ENCODE measurements around the gene SLC6A5.

The SLC6A5 gene

DNA sequence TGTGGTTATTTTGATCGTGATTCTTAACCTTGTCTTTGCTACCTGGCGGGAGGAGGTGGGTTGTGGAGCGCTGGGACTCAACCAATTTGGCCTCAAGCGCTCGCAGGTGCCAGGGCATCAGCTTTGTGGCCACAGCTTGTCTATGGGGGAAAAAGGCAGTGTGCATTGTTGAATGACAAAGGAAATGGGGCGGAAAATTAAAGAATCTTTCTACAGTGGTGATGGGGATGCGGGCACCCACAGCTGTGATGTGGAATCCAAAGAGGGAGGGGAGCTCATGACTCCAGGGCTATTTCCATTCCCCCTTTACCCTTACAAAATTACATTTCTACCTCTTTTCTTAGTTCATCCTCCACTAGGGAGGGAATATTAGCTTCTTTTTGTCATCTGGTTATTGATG lies 1.1 kb downstream of the SLC6A5 start:
- Histone ChIP-seq H3K27ac (ENCODE audit: low read depth, low read length, poor library complexity, severe bottlenecking) (no peak overlapping the region), H3K9me2 (ENCODE audit: low read depth, low read length) (no peaks in the 10 kb centered on the region), H3K79me2 (ENCODE audit: insufficient read depth, low read length) (no peaks in the 10 kb centered on the region), H3K36me3 (ENCODE audit: insufficient read depth, low read length) (no peaks in the 10 kb centered on the region), H3K27me3 (ENCODE audit: insufficient read depth, low read length) (no peaks in the 10 kb centered on the region), H3K4me1 (ENCODE audit: insufficient read depth, low read length, severe bottlenecking) (no peaks in the 10 kb centered on the region), H3F3A (ENCODE audit: insufficient read depth, low read length) (no peaks in the 10 kb centered on the region), H2AFZ (ENCODE audit: low read length) (no peak overlapping the region), H3K9me3 (ENCODE audit: low read length) (no peaks in the 10 kb centered on the region), H4K20me1 (ENCODE audit: insufficient read depth, low read length) (no peaks in the 10 kb centered on the region), H3K9ac (ENCODE audit: low read length) (no peak overlapping the region), H3K4me2 (ENCODE audit: low read length) (no peak overlapping the region), H3K4me3 (ENCODE audit: low read depth, low read length, poor library complexity, severe bottlenecking) (no peak overlapping the region)
- TF ChIP-seq EZH2 (IDR thresholded peaks at IDR 0.05; ENCODE audit: borderline replicate concordance, low read length), result no peak
- no peak for TF ChIP-seq CTCF (IDR thresholded peaks at IDR 0.05; ENCODE audit: low read length)

- H3K27me3 ChIP-seq (ENCODE audit: insufficient read depth, low read length), result no peaks in the 10 kb centered on the region
- no peak overlapping the region for H3K27ac ChIP-seq (ENCODE audit: low read depth, low read length, poor library complexity, severe bottlenecking)
- H3K9me3 ChIP-seq (ENCODE audit: low read length), result no peaks in the 10 kb centered on the region
- H3K36me3 ChIP-seq (ENCODE audit: insufficient read depth, low read length), result no peaks in the 10 kb centered on the region
- no peak for TF ChIP-seq EZH2 (IDR thresholded peaks at IDR 0.05; ENCODE audit: borderline replicate concordance, low read length)
- TF ChIP-seq CTCF (IDR thresholded peaks at IDR 0.05; ENCODE audit: low read length), result no peak
- no peaks in the 10 kb centered on the region for H3K9me2 ChIP-seq (ENCODE audit: low read depth, low read length)
- no peak overlapping the region for H3K4me2 ChIP-seq (ENCODE audit: low read length)
- H2AFZ ChIP-seq (ENCODE audit: low read length), result no peak overlapping the region
- no peak overlapping the region for H3K4me3 ChIP-seq (ENCODE audit: low read depth, low read length, poor library complexity, severe bottlenecking)
- no peaks in the 10 kb centered on the region for H3F3A ChIP-seq (ENCODE audit: insufficient read depth, low read length)
- H4K20me1 ChIP-seq (ENCODE audit: insufficient read depth, low read length), result no peaks in the 10 kb centered on the region
- H3K9ac ChIP-seq (ENCODE audit: low read length), result no peak overlapping the region
- H3K4me1 ChIP-seq (ENCODE audit: insufficient read depth, low read length, severe bottlenecking), result no peaks in the 10 kb centered on the region
- H3K79me2 ChIP-seq (ENCODE audit: insufficient read depth, low read length), result no peaks in the 10 kb centered on the region
Measured at GRCh38 chr11:20601221-20601914, 2.0 kb downstream of the SLC6A5 start.

DNA sequence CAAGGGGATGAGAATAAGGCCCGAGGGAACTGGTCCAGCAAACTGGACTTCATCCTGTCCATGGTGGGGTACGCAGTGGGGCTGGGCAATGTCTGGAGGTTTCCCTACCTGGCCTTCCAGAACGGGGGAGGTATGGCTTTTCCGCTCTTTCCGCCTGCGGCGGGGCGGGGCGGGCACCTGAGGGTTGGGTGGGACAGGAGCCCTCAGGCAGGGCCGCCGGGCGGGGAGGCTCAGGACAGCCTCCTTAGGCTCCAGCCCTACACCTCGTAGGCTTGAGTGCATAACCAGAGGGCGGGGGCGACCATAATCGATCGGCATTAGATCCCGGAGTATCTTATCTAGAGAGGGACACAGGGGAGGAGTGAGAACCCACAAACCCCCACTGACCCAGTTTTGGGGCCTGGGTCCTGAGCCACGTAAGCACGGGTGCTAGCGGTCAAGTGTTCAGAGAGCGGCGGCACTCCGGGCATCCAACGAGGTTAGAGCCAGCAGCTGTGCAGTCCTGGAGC lies 4.9 kb downstream of the SLC6A5 start:
- Histone ChIP-seq H3K4me2 (ENCODE audit: low read length) (no peak overlapping the region), H3K9me3 (ENCODE audit: low read length) (no peaks in the 10 kb centered on the region), H3K36me3 (ENCODE audit: insufficient read depth, low read length) (no peaks in the 10 kb centered on the region), H3K79me2 (ENCODE audit: insufficient read depth, low read length) (no peaks in the 10 kb centered on the region), H3K9ac (ENCODE audit: low read length) (no peak overlapping the region), H2AFZ (ENCODE audit: low read length) (no peak overlapping the region), H3F3A (ENCODE audit: insufficient read depth, low read length) (no peaks in the 10 kb centered on the region), H3K27me3 (ENCODE audit: insufficient read depth, low read length) (no peaks in the 10 kb centered on the region), H3K9me2 (ENCODE audit: low read depth, low read length) (no peaks in the 10 kb centered on the region), H3K27ac (ENCODE audit: low read depth, low read length, poor library complexity, severe bottlenecking) (no peak overlapping the region), H3K4me3 (ENCODE audit: low read depth, low read length, poor library complexity, severe bottlenecking) (no peak overlapping the region), H3K4me1 (ENCODE audit: insufficient read depth, low read length, severe bottlenecking) (no peaks in the 10 kb centered on the region), H4K20me1 (ENCODE audit: insufficient read depth, low read length) (no peaks in the 10 kb centered on the region)
- TF ChIP-seq EZH2 (IDR thresholded peaks at IDR 0.05; ENCODE audit: borderline replicate concordance, low read length), result no peak
- no peak for TF ChIP-seq CTCF (IDR thresholded peaks at IDR 0.05; ENCODE audit: low read length)

All from OCI-LY1 (cell line).